Measurements from ENCODE around the gene GRID1. TPM values are rescaled to one million over a fixed set of nuclear protein-coding genes. Genes with fewer than 3 reads are reported as not detected.

The GRID1 gene
- total RNA-seq, 1 experiment from 2014 or later = 0.05 TPM

- DNase-seq (ENCODE audit: extremely low read depth, low read depth) = no peak
Measured at GRCh38 chr10:86234541-86235270, 131.9 kb downstream of the GRID1 start.

GRCh38 chr10:86234107-86234506 is 132.5 kb downstream of the GRID1 start:
- no peak for DNase-seq (ENCODE audit: extremely low read depth, low read depth)

- no peak for DNase-seq (ENCODE audit: extremely low read depth, low read depth)
Measured at GRCh38 chr10:86233131-86233530, 133.5 kb downstream of the GRID1 start.

GRCh38 chr10:86232644-86233043 is 134.0 kb downstream of the GRID1 start:
- DNase-seq (ENCODE audit: extremely low read depth, low read depth) = no peak

GRCh38 chr10:86231796-86232560 is 134.6 kb downstream of the GRID1 start:
- DNase-seq (ENCODE audit: extremely low read depth, low read depth) = no peak

- no peak for DNase-seq (ENCODE audit: extremely low read depth, low read depth)
Measured at GRCh38 chr10:86230557-86231180, 135.9 kb downstream of the GRID1 start.

- no peak for DNase-seq (ENCODE audit: extremely low read depth, low read depth)
Measured at GRCh38 chr10:86229811-86230556, 136.6 kb downstream of the GRID1 start.

DNA sequence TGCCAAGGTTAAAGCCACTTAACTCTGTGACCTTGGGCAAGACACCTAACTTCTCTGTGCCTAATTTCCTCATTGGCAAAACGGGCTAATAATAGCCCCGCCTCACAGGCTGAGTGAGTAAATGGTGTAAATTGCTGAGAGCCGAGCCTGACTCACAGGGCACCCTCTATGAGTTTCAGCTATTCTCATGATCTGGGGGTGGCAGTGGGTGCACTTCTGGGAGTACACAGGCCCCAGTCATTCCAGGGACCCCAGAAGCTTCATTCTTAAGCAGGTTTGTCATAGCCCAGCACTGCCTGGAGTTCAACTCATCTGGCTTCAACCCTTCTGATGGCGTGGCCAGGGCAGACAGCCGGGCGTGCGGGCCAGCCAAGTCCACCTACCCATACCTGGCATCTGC is 137.2 kb downstream of the GRID1 start:
- no peak for DNase-seq (ENCODE audit: extremely low read depth, low read depth)

DNA sequence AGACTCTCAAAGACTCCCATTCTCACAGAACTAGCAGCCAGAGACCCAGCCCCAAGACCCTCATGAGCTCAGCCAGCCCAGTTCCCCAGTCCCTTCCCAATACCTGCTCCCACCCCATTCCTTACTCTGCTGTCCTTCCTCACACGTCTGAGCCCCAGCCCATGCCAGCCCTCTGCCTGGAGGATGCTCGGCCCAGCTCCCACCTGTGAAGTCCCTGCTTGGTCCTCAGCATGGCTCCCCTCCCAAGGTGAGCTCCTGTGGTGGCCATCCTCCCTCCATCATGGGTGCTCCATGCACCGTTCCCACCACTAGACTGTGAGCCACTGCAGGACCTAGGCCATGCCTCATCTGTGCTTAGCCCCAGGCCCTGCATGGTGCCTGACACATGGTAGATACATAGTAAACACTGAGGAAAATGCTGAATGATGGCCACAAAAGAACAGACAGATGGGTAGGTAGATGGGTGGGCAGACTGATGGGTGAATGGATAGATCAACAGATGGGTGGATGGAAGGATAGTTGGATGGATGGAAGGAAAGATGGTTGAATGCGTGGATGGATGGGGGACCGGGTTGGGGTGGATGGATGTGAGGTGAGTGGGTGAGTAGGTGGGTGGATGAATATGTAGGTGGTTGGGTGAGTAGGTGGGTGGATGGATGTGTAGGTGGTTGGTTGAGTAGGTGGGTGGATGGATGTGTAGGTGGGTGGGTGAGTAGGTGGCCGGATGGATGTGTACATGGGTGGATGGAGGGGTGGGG is 138.9 kb downstream of the GRID1 start:
- no peak for DNase-seq (ENCODE audit: extremely low read depth, low read depth)

DNA sequence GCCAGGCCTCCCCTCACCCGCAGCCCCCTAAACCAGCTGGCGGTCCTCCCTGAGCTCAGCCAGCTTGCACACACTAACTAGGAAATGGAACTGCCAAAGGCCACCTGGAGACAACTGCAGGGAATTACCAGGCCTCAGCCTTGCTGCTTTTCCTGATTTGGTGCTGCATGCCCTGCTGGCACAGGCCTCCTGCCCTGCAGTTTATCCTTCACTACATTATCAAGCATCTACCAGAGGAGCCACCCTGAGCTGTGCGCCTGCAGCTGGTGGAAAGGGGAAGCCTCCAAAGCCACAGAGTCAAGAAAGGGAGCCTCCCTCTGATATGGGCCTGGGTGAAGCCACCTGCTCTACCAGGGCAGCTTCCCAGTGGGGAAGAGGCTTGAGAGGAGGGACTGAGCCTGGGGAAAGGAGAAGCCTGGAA is 139.8 kb downstream of the GRID1 start:
- DNase-seq (ENCODE audit: extremely low read depth, low read depth) = no peak

GRCh38 chr10:86226016-86226415 is 140.6 kb downstream of the GRID1 start:
- no peak for DNase-seq (ENCODE audit: extremely low read depth, low read depth)

DNA sequence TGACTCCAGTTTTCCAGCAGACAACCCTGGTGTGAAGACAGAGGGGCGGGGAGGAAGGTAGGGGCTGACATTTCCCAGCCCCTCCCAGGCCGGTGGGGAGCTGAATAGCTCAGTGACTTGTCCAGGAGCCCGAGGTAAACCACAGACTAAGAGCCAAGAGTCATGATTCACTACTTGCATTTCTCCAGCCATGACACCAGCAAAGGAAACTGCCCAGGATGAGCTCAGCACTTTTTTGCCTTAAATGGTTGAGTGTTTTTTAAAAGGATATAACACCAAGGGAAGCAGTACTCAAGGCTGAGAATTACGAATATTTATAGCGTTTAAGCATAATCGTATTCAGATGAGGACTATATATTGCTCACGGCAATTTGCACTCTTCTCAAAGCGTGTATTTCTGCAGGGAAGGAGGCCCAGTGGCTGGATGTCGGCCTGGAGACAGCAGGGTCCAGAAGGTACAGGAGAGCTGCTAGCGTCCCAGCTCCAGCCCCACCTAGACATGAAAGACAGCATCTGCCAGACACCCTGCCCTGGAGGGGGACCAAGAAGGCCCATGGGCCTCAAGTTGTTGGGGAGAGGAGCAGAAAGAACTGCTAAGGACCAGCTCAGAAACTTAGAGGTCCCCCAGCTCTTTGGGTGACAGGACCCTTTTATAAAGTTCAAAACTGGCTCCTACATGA is 141.4 kb downstream of the GRID1 start:
- DNase-seq (ENCODE audit: extremely low read depth, low read depth) = no peak

- no peak for DNase-seq (ENCODE audit: extremely low read depth, low read depth)
Measured at GRCh38 chr10:86224354-86225102, 142.1 kb downstream of the GRID1 start.

GRCh38 chr10:86223256-86223655 is 143.3 kb downstream of the GRID1 start:
- DNase-seq (ENCODE audit: extremely low read depth, low read depth) = no peak

GRCh38 chr10:86222687-86223086 is 143.9 kb downstream of the GRID1 start:
- DNase-seq (ENCODE audit: extremely low read depth, low read depth) = no peak

DNA sequence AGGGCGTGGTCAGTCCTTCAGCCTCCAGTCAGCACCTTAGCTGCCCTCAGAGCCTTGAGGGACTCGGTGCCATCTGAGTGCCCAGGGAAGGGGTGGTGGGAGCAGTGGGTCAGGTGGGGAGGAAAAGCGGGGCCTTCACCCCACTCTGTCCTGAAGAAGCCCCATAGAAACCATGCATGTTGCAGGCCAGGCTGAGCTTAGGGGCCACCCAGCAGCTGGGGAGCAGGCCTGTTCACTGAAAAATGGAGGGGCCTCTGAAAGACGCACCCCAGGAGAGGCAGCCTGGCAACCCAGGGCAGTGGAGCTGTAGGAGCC is 144.3 kb downstream of the GRID1 start:
- no peak for DNase-seq (ENCODE audit: extremely low read depth, low read depth)

GRCh38 chr10:86221442-86222335 is 144.9 kb downstream of the GRID1 start:
- DNase-seq (ENCODE audit: extremely low read depth, low read depth) = no peak

DNA sequence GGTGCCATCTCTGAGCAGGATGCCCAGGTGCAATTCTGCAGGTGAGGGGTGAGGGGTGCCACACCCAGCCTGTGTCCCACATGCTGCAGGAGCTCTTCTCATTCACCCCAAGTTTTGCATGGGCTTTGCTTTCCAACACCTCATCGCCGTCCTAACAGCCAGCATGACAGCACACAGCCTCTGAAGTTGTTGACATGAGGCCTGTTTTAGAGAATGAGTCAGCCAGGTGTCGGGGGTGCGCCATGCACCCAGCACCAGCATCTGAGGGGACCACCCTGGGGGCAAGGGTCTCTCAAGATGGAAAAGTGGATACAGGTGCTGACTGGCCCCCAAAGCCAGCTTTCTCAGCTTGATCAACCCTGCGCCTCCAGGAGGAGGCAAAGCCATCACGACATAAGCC is 146.0 kb downstream of the GRID1 start:
- DNase-seq (ENCODE audit: extremely low read depth, low read depth) = no peak

All from NCI-H460 (cell line).